HG03565 (cell line): ENCODE data around the gene WDR54.
"Not testable (repeated sequence)": the region's sequence is repeated elsewhere in the genome, so short reads cannot be mapped to it uniquely, and the experiment has no call there.

ENCODE experiments used
- ATAC-seq: cut with Tn5 transposase; IDR thresholded peaks from one replicate; pipeline ENCODE4 v1.9.1; 2021; ENCODE audit warnings: mild to moderate bottlenecking, moderate library complexity; ENCODE audit not compliant: unreplicated experiment

Gene WDR54

DNA sequence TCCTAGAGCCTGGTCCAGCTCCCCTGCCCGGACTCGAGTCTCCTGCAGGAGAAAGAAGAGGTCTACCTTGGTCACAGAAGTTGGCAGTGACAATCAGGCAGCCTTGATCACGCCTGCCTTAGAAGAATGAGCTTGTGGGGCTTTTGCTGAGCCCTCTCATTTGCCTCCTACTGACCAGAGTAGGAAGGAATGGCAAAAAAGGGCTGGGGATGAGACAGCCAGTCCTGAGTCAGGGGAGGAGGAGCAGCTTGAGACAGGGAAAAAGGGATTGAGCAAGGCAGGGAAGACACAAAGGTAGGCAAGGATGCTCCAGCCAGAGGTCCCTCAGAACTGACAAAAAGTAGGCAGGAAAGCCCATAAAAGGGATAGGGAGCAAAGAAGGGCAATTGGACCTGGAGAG, 6.0 kb downstream of the WDR54 start:
- ATAC-seq, result no peak

- ATAC-seq, result no peak
These were observed 7.1 kb downstream of the WDR54 start for GRCh38 chr2:74428675-74429074.

- ATAC-seq, result no peak
These were observed 8.2 kb downstream of the WDR54 start for GRCh38 chr2:74429487-74430451.

DNA sequence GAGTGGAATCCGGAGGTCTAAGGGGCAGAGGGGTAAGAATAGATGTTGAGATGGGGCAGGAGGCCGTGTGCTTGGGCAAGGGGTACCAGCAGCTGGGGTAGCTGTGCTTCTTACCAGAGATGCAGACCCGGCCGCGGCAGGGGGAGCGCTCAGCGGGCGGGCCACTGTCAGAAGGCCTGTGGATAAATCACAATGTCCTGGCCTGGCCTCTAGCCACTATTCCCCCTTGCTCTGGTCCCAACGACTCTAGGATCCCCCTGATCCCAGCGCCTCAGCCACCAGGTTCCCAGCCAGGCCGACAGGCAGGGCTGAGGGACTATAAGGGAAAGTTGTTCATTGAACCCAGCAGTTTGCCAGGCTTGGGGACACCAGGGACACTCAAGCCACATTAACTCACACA, 9.0 kb downstream of the WDR54 start:
- ATAC-seq, result no peak

- ATAC-seq, result no peak
These were observed 14.7 kb downstream of the WDR54 start for GRCh38 chr2:74436111-74436805.

- no peak for ATAC-seq
These were observed 15.5 kb downstream of the WDR54 start for GRCh38 chr2:74436848-74437695.

DNA sequence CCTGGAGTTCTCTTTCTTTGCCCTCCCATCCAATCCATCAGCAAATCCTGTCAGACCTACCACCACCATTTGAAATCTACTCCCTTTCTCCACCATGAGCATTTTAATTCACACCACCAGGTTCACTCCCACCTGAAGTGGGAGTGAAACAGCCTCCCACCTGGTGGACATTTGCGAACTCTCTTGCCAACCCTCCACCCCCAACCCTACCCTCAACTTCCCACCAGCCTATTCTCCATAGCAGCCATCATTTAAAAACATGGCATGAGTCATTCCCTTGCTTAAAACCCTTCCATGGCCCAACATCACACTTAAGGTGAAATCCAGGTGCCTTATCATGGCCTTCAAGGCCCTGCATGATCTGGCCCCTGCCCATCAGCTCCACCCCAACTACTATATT, 16.7 kb downstream of the WDR54 start:
- ATAC-seq, result no peak

GRCh38 chr2:74439373-74439772, 17.8 kb downstream of the WDR54 start:
- no peak for ATAC-seq

GRCh38 chr2:74439803-74440377, 18.4 kb downstream of the WDR54 start:
- ATAC-seq, result no peak

DNA sequence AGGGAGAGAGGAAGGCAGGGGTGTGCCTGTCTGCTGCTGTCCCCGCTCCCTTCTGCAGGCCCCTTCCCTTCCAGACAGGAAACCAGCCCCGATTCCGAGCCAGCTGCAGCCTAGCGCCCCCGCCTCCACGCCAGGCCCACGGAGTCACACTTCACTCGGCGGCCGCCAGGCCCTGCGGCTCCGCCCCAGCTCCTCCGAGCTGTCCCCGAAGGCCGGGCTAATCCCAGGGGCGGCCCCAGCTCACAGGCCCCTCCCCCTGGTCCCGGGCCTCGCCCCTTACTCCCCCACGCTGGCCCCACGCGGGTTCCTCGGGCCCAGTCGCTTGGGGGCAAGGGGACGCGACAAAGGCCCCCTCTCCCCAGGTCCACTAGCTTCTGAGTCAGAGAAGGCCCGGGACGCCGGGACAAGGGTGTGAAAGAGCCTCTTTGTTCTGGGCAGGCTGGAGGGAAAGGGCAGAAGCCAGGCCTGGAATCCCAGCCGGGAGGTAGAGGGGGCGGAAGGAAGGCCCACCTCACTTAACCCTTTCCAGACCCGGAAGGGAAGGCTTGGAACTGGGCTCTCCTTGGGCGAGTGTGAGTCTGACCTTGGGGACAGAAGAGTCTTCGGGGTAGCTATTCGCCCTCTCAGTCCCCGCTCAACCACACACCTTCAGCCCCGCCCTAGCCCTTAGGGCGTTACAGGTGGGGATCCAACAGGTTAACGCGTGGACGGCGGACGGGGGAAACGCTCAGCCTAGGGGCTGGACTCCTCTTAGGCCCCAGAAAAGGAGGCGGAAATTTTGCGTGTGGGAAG, 19.0 kb downstream of the WDR54 start:
- ATAC-seq, result peak; percentile 66

DNA sequence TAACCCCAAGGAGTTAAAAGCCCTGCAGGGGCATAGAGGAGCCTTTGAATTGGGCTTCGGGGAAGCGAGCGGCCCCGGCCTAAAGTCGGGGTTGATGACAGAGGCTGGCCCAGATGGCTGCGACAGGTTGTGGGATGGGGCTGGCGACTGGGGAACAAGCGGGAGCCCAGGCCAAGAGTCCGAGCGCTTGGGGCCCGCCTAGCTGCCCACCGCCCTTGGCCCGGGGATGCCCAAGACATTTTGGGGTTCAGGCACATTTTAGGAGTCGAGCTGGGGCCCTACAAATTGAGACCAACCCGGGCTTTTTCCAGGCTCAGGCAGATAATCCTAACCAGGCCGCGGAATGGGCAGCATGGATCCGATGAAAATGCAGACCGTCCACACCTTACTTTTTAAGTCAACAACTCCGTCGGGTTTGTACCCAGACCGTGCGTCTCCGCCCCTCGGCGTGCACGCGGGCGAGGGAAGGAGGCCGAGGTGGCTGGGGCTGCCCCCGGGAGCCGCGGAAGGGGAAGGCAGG, 19.7 kb downstream of the WDR54 start:
- no peak for ATAC-seq

- no peak for ATAC-seq
These were observed 20.4 kb downstream of the WDR54 start, which contains the start of gene RTKN for GRCh38 chr2:74441690-74442482. TSS of gene RTKN (minus strand) at chr2:74441937. CDS start at chr2:74441816, 121 bp downstream.

DNA sequence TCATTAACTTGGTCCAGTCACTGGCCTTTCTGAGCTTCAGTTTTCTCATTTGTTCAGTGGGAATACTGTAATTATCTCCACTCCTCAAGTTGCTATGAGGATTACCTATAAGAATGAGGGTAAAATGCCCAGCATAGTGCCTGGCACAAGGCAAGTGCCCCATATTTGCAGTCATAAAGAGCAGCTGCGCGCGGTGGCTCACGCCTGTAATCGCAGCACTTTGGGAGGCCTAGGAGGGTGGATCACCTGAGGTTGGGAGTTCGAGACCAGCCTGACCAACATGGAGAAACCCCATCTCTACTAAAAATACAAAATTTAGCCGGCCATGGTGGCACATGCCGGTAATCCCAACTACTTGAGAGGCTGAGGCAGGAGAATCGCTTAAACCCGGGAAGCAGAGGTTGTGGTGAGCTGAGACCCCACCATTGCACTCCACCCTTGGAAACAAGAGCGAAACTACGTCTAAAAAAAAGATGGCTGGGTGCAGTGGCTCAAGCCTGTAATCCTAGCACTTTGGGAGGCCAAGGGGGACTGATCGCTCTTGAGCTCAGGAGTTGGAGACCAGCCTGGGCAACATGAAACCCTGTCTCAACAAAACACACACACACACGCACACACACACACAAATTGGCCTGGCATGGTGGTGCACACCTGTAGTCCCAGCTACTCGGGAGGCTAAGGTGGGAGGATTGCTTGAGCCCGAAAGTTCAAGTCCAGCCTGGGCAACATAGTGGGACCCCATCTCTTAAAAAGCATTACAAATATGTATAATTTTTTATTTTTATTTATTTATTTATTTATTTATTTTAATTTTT, 21.2 kb downstream of the WDR54 start:
- not testable (repeated sequence) for ATAC-seq

- ATAC-seq, result no peak
These were observed 23.2 kb downstream of the WDR54 start for GRCh38 chr2:74444498-74445318.

- no peak for ATAC-seq
These were observed 25.9 kb downstream of the WDR54 start for GRCh38 chr2:74447230-74447999.

- no peak for ATAC-seq
These were observed 27.2 kb downstream of the WDR54 start for GRCh38 chr2:74448771-74449170.
